Measurements from ENCODE around the gene NEGR1. TPM values are rescaled to one million over a fixed set of nuclear protein-coding genes. Genes with fewer than 3 reads are reported as not detected.

Gene NEGR1
- total RNA-seq, 4 donors from 2014 or later: 33.3 to 73.0 (median 54.1) TPM

GRCh38 chr1:72015006-72015405, 267.3 kb downstream of the NEGR1 start:
- peaks cover 0 to 6% (median 0%) of the 10 kb centered on the region in 3 donors for H3K4me1 ChIP-seq
- no peak overlapping the region for H3K4me3 ChIP-seq
- WGBS, 2 donors (ENCODE audit: low coverage in 1 of 2): 90 to 100% methylated on average over 1 of the region's 1 CpG
- H3K36me3 ChIP-seq: no peaks in the 10 kb centered on the region
- H3K9me3 ChIP-seq: no peaks in the 10 kb centered on the region
- H3K27ac ChIP-seq: no peak overlapping the region
- H3K27me3 ChIP-seq: no peaks in the 10 kb centered on the region
- ATAC-seq: no peak
- no peak for TF ChIP-seq EP300 (IDR thresholded peaks at IDR 0.05)
- TF ChIP-seq CTCF (IDR thresholded peaks at IDR 0.05): no peak
- no peak for TF ChIP-seq POLR2AphosphoS5 (IDR thresholded peaks at IDR 0.05)
- TF ChIP-seq POLR2A (IDR thresholded peaks at IDR 0.05): no peak

GRCh38 chr1:72013161-72013560, 269.2 kb downstream of the NEGR1 start:
- Histone ChIP-seq H3K9me3 (no peaks in the 10 kb centered on the region), H3K27me3 (no peaks in the 10 kb centered on the region), H3K36me3 (no peaks in the 10 kb centered on the region), H3K27ac (no peak overlapping the region), H3K4me3 (no peak overlapping the region), H3K4me1 (peaks cover 0 to 10% (median 0%) of the 10 kb centered on the region in 3 donors)
- 64 to 67% methylated on average over 1 of the region's 1 CpG for WGBS, 2 donors (ENCODE audit: low coverage in 1 of 2)
- no peak for ATAC-seq
- TF ChIP-seq POLR2A (IDR thresholded peaks at IDR 0.05) (no peak), CTCF (IDR thresholded peaks at IDR 0.05) (no peak), EP300 (IDR thresholded peaks at IDR 0.05) (no peak), POLR2AphosphoS5 (IDR thresholded peaks at IDR 0.05) (no peak)

GRCh38 chr1:72011721-72012120, 270.6 kb downstream of the NEGR1 start:
- H3K9me3 ChIP-seq: no peaks in the 10 kb centered on the region
- no peak overlapping the region for H3K4me3 ChIP-seq
- 80 to 90% methylated on average over 5 to 6 of the region's 6 CpGs for WGBS, 2 donors (ENCODE audit: low coverage in 1 of 2)
- H3K36me3 ChIP-seq: no peaks in the 10 kb centered on the region
- TF ChIP-seq POLR2AphosphoS5 (IDR thresholded peaks at IDR 0.05): no peak
- no peak for TF ChIP-seq POLR2A (IDR thresholded peaks at IDR 0.05)
- no peak for TF ChIP-seq EP300 (IDR thresholded peaks at IDR 0.05)
- no peak for TF ChIP-seq CTCF (IDR thresholded peaks at IDR 0.05)
- ATAC-seq: no peak
- peaks cover 0 to 10% (median 0%) of the 10 kb centered on the region in 3 donors for H3K4me1 ChIP-seq
- no peak overlapping the region for H3K27ac ChIP-seq
- no peaks in the 10 kb centered on the region for H3K27me3 ChIP-seq

GRCh38 chr1:72010094-72010431, 272.3 kb downstream of the NEGR1 start:
- WGBS, 2 donors (ENCODE audit: low coverage in 1 of 2): 71 to 79% methylated on average over 3 of the region's 3 CpGs
- no peaks in the 10 kb centered on the region for H3K27me3 ChIP-seq
- no peaks in the 10 kb centered on the region for H3K36me3 ChIP-seq
- H3K27ac ChIP-seq: no peak overlapping the region
- TF ChIP-seq CTCF (IDR thresholded peaks at IDR 0.05) (no peak), EP300 (IDR thresholded peaks at IDR 0.05) (no peak), POLR2AphosphoS5 (IDR thresholded peaks at IDR 0.05) (no peak), POLR2A (IDR thresholded peaks at IDR 0.05) (no peak)
- no peak overlapping the region for H3K4me3 ChIP-seq
- peaks cover 0 to 10% (median 0%) of the 10 kb centered on the region in 3 donors for H3K4me1 ChIP-seq
- no peak for ATAC-seq
- H3K9me3 ChIP-seq: no peaks in the 10 kb centered on the region

GRCh38 chr1:72009173-72010093, 272.9 kb downstream of the NEGR1 start:
- Histone ChIP-seq H3K27ac (no peak overlapping the region), H3K4me3 (no peak overlapping the region), H3K27me3 (no peaks in the 10 kb centered on the region), H3K9me3 (no peaks in the 10 kb centered on the region), H3K4me1 (peaks cover 0 to 10% (median 0%) of the 10 kb centered on the region in 3 donors), H3K36me3 (no peaks in the 10 kb centered on the region)
- 73 to 80% methylated on average over 6 of the region's 6 CpGs for WGBS, 2 donors (ENCODE audit: low coverage in 1 of 2)
- no peak for ATAC-seq
- TF ChIP-seq CTCF (IDR thresholded peaks at IDR 0.05): no peak
- no peak for TF ChIP-seq POLR2AphosphoS5 (IDR thresholded peaks at IDR 0.05)
- TF ChIP-seq POLR2A (IDR thresholded peaks at IDR 0.05): no peak
- TF ChIP-seq EP300 (IDR thresholded peaks at IDR 0.05): no peak

All from gastroesophageal sphincter (tissue), 4 donors.